Colonic mucosa (tissue), 4 donors: ENCODE measurements around the gene PRCC. TPM values are rescaled to one million over a fixed set of nuclear protein-coding genes. Genes with fewer than 3 reads are reported as not detected.

Experiments used
- DNase-seq: peaks from one replicate; pipeline ENCODE4 v3.0.0-alpha.2; 2020
- H3K27ac ChIP-seq: fragments of 200-600 bp; one replicate; pipeline ENCODE4 v1.8.0; 2021
- H3K27me3 ChIP-seq: fragments of 200-600 bp; one replicate; pipeline ENCODE4 v1.8.0; 2021
- H3K36me3 ChIP-seq: fragments of 200-600 bp; one replicate; pipeline ENCODE4 v1.8.0; 2021
- H3K4me1 ChIP-seq: fragments of 200-600 bp; one replicate; pipeline ENCODE4 v1.8.0; 2021; ENCODE audit warnings: mild to moderate bottlenecking
- H3K4me3 ChIP-seq: fragments of 200-600 bp; one replicate; pipeline ENCODE4 v1.8.0; 2021
- H3K9ac ChIP-seq, 2 donors: one replicate each; pipeline ENCODE4 v1.7.0; 2013; ENCODE audit warnings: control low read depth in 2 of 2, low read depth in 2 of 2, low read length in 2 of 2
- H3K9me3 ChIP-seq: fragments of 200-600 bp; one replicate; pipeline ENCODE4 v1.8.0; 2021
- intact Hi-C: fragments of 100-400 bp; cut with DNase I; formaldehyde crosslinking; loops from one replicate; pipeline ENCODE4 v1.14.1; 2022
- total RNA-seq, 2 donors: library from RNA; stranded (reverse); fragmentation: NEBNext Ultra II Directional in 1 of 2; extraction: Animal tissue kit (Norgen Biotek cat#: 25700) in 1 of 2; gene quantifications; one replicate each; pipeline ENCODE4 v1.2.1, GENCODE V29; 2021
- TF ChIP-seq, protein P1 (sequence below): fragments of 200-600 bp; IDR thresholded peaks from one replicate; pipeline ENCODE4 v1.8.0; 2022; ENCODE audit warnings: antibody characterized with exemption, mild to moderate bottlenecking
- donor health status: healthy.
- donor health status: DM: no; HTN: no; CAD: no.
- donor health status: DM: no; HTN: no; CAD: no.

PRCC gene
- total RNA-seq, 2 donors from 2014 or later, result 57.1 to 58.7 TPM

DNA sequence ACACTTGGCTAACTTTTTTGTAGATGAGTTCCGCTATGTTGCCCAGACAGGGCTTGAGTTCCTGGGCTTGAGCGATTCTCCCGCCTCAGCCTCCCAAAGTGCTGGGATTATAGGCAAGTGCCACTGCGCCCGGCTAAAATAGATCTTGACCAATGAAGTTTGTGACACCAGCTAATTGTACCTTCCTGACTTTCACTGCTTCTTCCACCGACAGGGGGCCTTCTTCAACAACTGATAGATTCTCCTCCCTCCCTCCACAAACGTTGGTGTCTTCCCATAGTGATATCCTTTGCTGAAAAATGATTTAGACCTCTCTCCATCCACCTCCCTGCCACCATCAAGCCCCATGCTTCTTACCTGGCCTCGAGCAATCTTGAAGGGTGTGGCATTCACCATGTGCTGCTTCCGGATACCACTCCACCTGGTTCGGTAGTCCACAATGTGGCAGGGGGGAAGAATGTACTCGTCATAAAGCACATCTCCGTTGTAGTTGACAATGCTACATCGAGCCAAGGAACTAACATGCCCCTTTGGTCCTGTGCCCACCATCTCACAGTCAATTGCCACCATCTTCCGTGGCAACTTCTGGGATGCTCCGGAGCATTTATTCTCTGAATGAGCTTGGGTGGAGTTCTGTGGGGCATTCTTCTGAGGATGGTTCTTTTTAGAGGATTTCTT lies 40.6 kb upstream of the PRCC start:
- H3K9ac ChIP-seq, result peak overlapping the region; percentile 43 to 84
- peak overlapping the region; percentile 24 for H3K4me3 ChIP-seq
- H3K36me3 ChIP-seq, result peaks cover 10% of the 10 kb centered on the region
- DNase-seq, result peak; percentile 79
- H3K27ac ChIP-seq, result no peak overlapping the region
- H3K9me3 ChIP-seq, result no peaks in the 10 kb centered on the region
- intact Hi-C loops, result loop anchor here (5.0 kb wide), 1 partner anchor 41 kb away; the partner anchor contains the start of gene PRCC
- H3K27me3 ChIP-seq, result no peaks in the 10 kb centered on the region
- peaks cover 28% of the 10 kb centered on the region for H3K4me1 ChIP-seq
- TF ChIP-seq, protein P1, sequence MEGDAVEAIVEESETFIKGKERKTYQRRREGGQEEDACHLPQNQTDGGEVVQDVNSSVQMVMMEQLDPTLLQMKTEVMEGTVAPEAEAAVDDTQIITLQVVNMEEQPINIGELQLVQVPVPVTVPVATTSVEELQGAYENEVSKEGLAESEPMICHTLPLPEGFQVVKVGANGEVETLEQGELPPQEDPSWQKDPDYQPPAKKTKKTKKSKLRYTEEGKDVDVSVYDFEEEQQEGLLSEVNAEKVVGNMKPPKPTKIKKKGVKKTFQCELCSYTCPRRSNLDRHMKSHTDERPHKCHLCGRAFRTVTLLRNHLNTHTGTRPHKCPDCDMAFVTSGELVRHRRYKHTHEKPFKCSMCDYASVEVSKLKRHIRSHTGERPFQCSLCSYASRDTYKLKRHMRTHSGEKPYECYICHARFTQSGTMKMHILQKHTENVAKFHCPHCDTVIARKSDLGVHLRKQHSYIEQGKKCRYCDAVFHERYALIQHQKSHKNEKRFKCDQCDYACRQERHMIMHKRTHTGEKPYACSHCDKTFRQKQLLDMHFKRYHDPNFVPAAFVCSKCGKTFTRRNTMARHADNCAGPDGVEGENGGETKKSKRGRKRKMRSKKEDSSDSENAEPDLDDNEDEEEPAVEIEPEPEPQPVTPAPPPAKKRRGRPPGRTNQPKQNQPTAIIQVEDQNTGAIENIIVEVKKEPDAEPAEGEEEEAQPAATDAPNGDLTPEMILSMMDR, result peak; percentile 40

DNA sequence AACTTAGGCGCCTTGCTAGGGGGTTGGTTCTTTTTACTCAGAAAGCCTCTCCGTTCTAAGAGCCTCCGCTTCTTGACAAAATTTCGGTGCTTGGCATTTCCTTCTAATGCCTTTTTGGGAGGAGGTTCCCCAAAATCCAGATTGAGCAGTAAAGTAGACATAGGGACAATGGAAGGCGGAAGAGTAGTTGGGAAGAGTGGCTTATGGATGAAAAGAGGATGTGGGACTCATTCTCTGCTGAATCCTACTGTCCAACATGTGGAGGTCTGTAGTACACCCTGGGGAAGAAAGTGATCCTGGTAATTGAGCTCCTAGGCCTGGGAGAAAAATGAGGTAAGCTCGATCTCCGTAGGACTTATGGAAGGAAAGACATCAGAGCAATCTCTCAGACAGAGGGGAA lies 39.8 kb upstream of the PRCC start:
- no peak for DNase-seq
- H3K4me1 ChIP-seq, result peaks cover 28% of the 10 kb centered on the region
- H3K4me3 ChIP-seq, result peak overlapping the region; percentile 89
- no peaks in the 10 kb centered on the region for H3K9me3 ChIP-seq
- TF ChIP-seq, protein P1, result no peak
- intact Hi-C loops, result loop anchor here (5.0 kb wide), 1 partner anchor 40 kb away; the partner anchor contains the start of gene PRCC
- no peaks in the 10 kb centered on the region for H3K27me3 ChIP-seq
- peaks cover 10% of the 10 kb centered on the region for H3K36me3 ChIP-seq
- peak overlapping the region; percentile 91 for H3K27ac ChIP-seq
- H3K9ac ChIP-seq, result peak overlapping the region; percentile 84 to 97

DNA sequence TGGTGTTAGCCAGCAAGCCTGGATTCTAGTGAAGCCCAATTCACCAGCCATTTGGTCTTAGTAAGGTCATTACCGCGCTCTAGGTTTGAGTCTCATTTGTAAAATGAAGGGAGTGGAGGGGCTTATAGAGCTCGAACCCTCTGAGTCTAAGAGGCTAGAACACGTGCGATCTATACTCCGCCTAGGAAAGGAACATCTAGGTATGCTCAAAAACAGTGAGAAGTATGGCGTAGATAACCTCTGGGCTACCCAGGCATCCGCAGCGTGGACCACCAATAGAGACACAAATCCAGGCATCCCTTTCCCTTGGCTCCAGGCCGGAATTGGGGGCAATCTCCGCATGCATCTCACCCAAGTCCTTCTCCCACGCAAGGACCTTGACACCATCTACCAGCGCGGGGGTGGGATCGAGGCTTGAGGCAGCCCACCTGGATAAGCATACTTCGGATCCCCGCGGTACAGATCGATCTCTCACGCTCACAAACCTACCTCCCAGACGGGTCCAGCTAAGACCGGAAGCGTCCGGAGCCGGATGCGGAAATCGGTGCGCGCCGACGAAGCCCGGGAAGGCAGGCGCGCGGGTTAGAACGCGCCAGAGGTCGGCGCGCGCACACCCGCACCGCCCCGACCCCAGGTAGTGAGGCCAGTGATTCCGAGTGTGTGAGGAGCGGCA lies 39.3 kb upstream of the PRCC start, which contains the start of gene METTL25B:
METTL25B (plus strand) TSS at position 544 of the 673 bp plus-strand sequence. CDS start 636 bp downstream, outside the sequence.
- H3K4me3 ChIP-seq, result peak within 1 kb of the TSS; percentile 89
- H3K4me1 ChIP-seq, result peaks cover 28% of the 10 kb centered on the region
- H3K27me3 ChIP-seq, result no peaks in the 10 kb centered on the region
- DNase-seq, result peak; percentile 89
- TF ChIP-seq, protein P1, result no peak
- peak within 1 kb of the TSS; percentile 89 to 97 for H3K9ac ChIP-seq
- intact Hi-C loops, result loop anchor here (5.0 kb wide), 1 partner anchor 39 kb away; the partner anchor contains the start of gene PRCC
- no peaks in the 10 kb centered on the region for H3K9me3 ChIP-seq
- H3K27ac ChIP-seq, result peak within 1 kb of the TSS; percentile 91
- peaks cover 5% of the 10 kb centered on the region for H3K36me3 ChIP-seq

DNA sequence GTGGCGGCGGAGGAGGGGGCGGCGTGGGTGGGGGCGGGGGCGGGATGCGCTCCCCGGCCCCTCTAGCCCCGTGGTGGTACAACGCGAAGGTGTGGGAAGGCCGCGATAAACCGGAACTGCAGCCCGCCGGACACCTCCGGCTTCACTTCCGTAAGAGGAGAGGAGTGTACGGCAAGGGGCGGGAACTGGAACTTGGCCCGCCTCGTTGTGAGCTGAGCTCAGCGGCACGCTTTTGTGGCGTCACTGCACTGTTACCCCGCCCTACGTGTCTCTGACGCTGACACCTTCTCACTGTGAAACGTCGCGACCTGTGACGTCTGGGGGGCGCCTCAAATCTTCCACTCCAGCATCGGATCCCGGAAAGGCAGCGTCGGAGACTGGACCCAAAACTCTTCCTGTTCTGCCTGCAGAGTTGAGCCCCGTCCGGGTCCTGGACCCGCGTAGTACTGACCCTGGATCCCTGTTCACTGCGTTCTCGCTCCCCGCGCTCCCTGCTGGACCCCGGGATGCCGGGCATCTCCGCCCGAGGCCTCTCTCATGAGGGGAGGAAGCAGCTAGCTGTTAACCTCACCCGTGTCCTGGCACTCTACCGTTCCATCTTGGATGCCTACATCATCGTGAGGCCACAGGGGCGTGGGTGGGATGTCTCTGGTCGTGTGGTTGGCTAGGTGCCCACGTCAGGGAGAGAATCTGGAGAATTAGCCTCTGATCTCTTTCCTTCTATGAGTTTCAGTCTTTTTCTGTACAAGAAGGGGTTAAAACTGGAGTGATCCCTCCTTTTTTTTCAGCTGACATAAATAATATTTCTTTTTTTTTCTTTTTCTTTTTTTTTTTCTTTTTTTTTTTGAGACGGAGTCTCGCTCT lies 38.5 kb upstream of the PRCC start, which contains the start of gene ISG20L2:
ISG20L2 (minus strand) TSS at position 168 of the 864 bp plus-strand sequence. CDS start 1,114 bp downstream, outside the sequence.
- TF ChIP-seq, protein P1, result no peak

More for the DNA sequence above, 38.5 kb upstream of the PRCC start, which contains the start of gene ISG20L2:
- Histone ChIP-seq H3K27me3 (no peaks in the 10 kb centered on the region), H3K4me3 (peak within 1 kb of the TSS; percentile 89), H3K36me3 (no peaks in the 10 kb centered on the region), H3K9ac (peak within 1 kb of the TSS; percentile 89 to 97), H3K27ac (peak within 1 kb of the TSS; percentile 91), H3K9me3 (no peaks in the 10 kb centered on the region), H3K4me1 (peaks cover 28% of the 10 kb centered on the region)
- peak; percentile 96 for DNase-seq
- intact Hi-C loops, result loop anchor here (5.0 kb wide), 1 partner anchor 38 kb away; the partner anchor contains the start of gene PRCC
